HG02571 (cell line): ENCODE data around the gene MFSD2B.
"Not testable (repeated sequence)": the region's sequence is repeated elsewhere in the genome, so short reads cannot be mapped to it uniquely, and the experiment has no call there.

Experiments
- ATAC-seq: cut with Tn5 transposase; IDR thresholded peaks from one replicate; pipeline ENCODE4 v1.9.1; 2021; ENCODE audit warnings: mild to moderate bottlenecking, moderate library complexity; ENCODE audit not compliant: unreplicated experiment

MFSD2B gene

GRCh38 chr2:24009680-24010476 lies at the start of gene MFSD2B:
Gene MFSD2B, plus strand, starts transcription at chr2:24010085. Its CDS starts 12 bp downstream, at chr2:24010097.
- no peak for ATAC-seq

GRCh38 chr2:23967846-23968245 lies 42.0 kb upstream of the MFSD2B start:
- ATAC-seq: no peak

- no peak for ATAC-seq
These were observed 33.0 kb upstream of the MFSD2B start for GRCh38 chr2:23976883-23977282.

GRCh38 chr2:23988371-23988770 lies 21.5 kb upstream of the MFSD2B start:
- ATAC-seq: no peak

GRCh38 chr2:23992931-23993330 lies 17.0 kb upstream of the MFSD2B start:
- ATAC-seq: no peak

- no peak for ATAC-seq
These were observed 16.1 kb upstream of the MFSD2B start for GRCh38 chr2:23993736-23994269.

- no peak for ATAC-seq
These were observed 15.3 kb upstream of the MFSD2B start for GRCh38 chr2:23994567-23994966.

GRCh38 chr2:24007693-24008092 lies 2.2 kb upstream of the MFSD2B start:
- no peak for ATAC-seq

- no peak for ATAC-seq
These were observed 1.1 kb upstream of the MFSD2B start for GRCh38 chr2:24008672-24009366.

- ATAC-seq: no peak
These were observed 562 bp upstream of the MFSD2B start for GRCh38 chr2:24009367-24009679.

- no peak for ATAC-seq
These were observed 778 bp downstream of the MFSD2B start for GRCh38 chr2:24010477-24011249.

GRCh38 chr2:24011250-24012104 lies 1.6 kb downstream of the MFSD2B start:
- no peak for ATAC-seq

- no peak for ATAC-seq
These were observed 2.8 kb downstream of the MFSD2B start for GRCh38 chr2:24012521-24013188.

- not testable (repeated sequence) for ATAC-seq
These were observed 5.0 kb downstream of the MFSD2B start for GRCh38 chr2:24014902-24015301.

- no peak for ATAC-seq
These were observed 5.9 kb downstream of the MFSD2B start for GRCh38 chr2:24015562-24016375.

- ATAC-seq: no peak
These were observed 6.5 kb downstream of the MFSD2B start for GRCh38 chr2:24016376-24016761.

GRCh38 chr2:24016853-24017703 lies 7.2 kb downstream of the MFSD2B start:
- ATAC-seq: no peak

GRCh38 chr2:24017711-24018110 lies 7.8 kb downstream of the MFSD2B start:
- ATAC-seq: no peak
